HG03175 (cell line): Measurements from ENCODE around the gene PLOD2.

Experiments used
- ATAC-seq: cut with Tn5 transposase; IDR thresholded peaks from one replicate; pipeline ENCODE4 v1.9.1; 2021; ENCODE audit warnings: mild to moderate bottlenecking, moderate library complexity; ENCODE audit not compliant: unreplicated experiment

The PLOD2 gene

DNA sequence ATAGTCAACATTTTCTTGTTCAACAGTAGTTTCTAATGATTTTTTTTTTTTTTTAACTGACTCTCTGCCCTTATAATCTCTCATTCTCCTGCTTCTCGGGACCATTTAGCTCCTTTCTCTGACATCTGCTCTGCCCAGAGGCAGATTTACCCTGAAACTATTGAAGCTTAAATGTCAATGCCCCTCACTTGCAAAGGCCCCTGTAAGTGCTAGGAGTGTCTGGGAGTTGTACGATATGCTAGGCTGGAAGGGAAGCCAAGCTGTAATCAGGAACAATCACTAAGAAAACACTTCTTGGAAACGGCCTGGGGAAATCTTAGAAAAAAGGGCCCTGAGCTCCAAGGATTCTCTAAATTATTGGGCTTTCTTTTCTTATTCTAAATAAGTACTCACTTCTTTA is 5.8 kb upstream of the PLOD2 start:
- no peak for ATAC-seq

GRCh38 chr3:146166415-146166821 is 5.4 kb upstream of the PLOD2 start:
- no peak for ATAC-seq

GRCh38 chr3:146165877-146166276 is 4.9 kb upstream of the PLOD2 start:
- ATAC-seq, result no peak

- no peak for ATAC-seq
Observed at GRCh38 chr3:146164971-146165769, 4.2 kb upstream of the PLOD2 start.

DNA sequence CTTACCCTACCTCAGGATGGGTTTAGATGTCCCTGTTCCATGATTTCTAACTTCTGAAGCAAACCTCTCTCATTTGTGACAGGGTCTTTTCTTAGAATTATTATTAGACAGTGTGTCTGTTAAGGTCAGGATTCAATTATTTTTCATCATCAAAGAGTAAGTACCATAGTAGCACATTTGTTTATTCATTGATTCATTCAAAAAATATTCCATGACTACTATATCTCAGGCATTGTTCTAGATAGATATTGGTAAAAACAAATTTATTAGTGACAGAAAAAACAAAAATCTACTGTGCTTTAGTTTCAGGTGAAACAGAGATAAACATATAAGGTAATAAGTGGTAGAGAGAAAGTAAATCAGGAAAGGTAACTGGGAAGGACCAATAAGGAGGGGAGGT is 3.5 kb upstream of the PLOD2 start:
- no peak for ATAC-seq

DNA sequence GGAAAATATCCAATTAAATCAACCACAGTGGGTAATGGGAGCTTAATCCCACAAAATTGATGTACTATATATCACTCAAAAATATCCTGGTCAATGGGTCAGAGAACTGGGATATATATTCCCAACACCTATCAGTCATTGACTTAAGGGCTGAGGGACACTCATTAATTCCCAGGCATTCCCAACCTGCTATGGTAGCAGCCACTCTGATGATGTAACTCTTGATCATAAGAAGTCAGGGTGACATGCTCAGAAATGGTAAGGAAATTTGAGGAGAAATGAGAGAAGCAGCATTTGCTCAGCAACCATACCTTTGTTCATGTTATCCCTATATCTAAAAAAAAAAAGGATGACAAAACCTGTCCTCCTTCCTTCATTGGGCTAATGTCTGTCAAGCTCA is 3.1 kb upstream of the PLOD2 start:
- ATAC-seq, result no peak

DNA sequence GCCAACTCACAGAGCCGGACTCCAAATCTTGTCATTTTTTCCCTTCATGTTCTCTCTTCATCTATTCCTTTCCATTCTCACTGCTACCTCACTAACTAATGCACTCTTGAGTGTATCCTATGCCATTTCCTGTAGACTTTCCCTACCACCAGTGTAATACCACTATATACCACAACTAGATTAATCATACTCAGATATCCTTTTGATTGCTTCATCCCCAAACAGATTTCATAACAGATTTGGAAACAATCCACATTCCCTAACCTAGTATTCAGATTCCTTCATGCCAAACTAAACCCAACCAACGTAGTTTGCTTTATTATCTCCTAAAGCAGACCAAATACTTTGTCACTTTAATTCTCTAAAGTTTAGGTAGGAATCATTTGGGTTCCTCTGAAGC is 2.6 kb upstream of the PLOD2 start:
- ATAC-seq, result no peak

- ATAC-seq, result no peak
Observed at GRCh38 chr3:146162561-146162960, 1.6 kb upstream of the PLOD2 start.

- ATAC-seq, result no peak
Observed at GRCh38 chr3:146161663-146162002, 649 bp upstream of the PLOD2 start.

- ATAC-seq, result peak; percentile 20
Observed at GRCh38 chr3:146160321-146160963, 542 bp downstream of the PLOD2 start.

DNA sequence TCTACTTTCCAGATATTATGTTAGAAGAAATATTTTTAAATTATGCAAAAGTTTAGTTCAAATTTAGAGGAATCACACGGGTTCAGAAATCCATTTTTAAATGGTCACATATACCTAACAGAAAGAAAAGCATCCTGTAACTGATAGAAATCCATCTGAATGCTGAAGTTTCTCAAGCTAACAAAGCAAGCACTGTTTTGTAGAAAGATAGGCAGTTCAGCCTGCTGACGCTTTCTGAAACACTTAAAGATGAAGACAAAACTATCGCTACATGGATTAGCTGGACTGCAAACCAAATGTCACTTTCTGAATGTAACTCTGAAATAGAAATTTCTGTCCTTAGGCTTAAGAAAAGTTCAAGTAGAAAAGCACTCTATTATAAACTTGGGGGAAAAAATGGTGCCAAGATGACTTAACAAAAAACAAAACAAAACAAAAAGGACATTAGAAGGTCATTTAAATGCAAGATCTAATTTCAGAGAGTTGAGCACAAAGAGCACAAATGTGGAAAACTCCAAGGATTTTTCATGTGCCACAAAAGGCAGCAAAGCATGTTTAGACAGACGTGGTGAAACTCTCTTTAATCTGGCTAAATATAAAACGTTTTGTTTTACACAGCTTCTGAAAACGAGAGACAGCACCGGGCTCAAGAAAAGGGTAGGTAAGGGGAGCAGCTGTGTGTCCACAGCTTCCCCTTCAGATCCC is 1.2 kb downstream of the PLOD2 start:
- no peak for ATAC-seq

DNA sequence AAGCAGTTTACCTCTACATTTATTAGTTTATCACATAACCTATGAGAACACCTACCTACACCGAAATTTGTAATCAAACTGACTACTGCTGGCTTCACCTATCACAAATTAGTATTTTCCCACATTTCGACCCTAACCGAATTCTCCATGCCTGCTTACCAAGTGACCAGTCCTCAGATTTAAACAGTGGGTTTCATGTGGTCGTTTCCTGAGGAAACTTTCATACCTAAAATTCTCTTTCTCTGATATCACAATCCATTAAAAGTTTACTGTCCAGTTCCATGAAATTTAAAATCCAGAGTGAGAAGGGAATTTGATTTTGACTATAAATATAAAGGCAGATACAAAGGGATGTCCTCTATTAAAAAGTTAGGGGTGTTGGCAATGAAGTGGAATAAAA is 1.9 kb downstream of the PLOD2 start:
- no peak for ATAC-seq

DNA sequence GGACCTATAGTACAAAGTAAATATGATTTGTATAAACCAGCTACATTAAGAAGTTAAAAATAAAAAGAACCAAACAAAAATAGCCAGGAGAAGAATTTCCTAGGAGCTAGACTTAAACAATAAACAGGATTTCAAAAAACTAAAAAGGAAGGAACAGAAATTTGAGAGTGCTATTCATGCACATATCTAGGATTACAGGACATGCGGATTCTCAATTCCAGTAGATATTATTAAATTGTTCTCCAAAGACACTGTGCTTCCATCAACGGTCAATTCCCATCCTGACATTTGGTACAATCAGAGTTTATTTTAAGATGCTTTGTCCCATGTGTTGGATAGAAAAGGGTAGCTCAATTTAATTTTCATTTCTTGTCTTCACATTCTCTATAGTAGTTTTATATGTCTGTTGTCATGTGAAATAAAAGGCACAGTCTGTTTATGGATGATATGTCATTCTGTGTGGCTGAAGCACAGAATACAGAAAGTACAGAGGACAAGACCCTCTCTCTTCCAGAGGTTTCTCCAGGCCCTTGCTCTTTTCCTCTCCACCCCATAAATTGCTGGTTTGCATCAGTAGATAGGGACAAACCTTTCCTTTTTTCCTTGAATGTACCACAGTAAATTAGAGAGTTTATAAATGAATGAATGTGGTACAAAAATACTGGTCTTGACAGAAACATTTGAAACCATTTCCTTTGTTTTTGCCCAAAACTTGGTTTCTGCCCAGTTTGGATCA is 3.5 kb downstream of the PLOD2 start:
- ATAC-seq, result no peak

GRCh38 chr3:146156666-146157314 is 4.2 kb downstream of the PLOD2 start:
- ATAC-seq, result no peak

DNA sequence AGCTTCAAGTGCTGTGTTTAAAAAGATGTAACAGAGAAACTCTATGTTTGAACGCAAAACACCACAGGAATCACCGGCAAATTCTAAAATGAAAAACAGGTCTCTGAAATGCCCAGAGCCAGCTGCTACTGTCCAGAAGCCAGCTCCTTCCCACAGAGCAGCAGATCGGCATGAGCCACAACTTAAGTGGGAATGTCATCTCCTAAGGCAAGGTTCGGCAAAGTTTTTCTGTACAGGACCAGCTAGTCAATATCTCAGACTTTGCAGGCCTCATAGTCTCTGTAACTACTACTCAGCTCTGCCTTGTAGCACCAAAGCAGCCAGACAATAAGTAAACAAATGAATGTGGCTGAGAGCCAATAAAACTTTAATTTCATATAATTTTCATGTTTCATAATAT is 4.9 kb downstream of the PLOD2 start:
- no peak for ATAC-seq

DNA sequence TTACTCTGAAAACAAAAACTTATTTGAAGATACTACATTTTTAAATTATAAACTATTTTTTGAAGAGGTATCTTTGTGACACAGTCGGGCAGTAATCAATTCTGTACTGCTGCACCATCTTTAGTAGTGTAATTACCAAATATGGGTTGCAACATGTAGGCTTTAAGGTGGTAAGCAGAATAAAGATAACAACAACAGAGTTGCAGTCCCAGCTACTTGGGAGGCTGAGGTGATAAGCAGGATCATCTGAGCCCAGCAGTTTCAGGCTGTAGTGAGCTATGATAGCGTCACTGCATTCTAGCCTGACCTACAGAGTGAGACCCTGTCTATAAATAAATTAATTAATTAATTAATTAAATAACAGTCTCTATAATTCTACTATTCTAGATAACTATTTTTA is 6.0 kb downstream of the PLOD2 start:
- ATAC-seq, result no peak

DNA sequence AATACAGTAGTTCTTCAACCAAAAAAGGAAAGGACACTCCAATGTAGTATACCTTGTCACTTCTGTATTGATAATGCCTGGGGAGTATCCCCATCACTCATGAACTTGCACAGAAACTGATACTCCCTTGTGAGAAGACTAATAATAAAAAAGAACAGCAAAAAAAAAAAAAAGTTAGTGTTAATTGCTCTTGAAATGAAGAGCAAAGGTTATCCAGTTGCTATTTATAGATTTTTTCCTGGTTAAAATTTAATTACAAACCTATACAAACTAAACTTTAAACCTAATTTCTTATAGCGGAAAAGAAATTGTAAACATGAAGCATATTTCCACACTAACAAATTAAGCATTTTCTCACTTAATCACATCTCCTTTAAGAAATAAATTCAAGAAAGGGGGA is 6.7 kb downstream of the PLOD2 start:
- no peak for ATAC-seq

- ATAC-seq, result no peak
Observed at GRCh38 chr3:146153429-146153828, 7.6 kb downstream of the PLOD2 start.

GRCh38 chr3:146152834-146153233 is 8.2 kb downstream of the PLOD2 start:
- ATAC-seq, result no peak

- no peak for ATAC-seq
Observed at GRCh38 chr3:146148468-146148931, 12.5 kb downstream of the PLOD2 start.

DNA sequence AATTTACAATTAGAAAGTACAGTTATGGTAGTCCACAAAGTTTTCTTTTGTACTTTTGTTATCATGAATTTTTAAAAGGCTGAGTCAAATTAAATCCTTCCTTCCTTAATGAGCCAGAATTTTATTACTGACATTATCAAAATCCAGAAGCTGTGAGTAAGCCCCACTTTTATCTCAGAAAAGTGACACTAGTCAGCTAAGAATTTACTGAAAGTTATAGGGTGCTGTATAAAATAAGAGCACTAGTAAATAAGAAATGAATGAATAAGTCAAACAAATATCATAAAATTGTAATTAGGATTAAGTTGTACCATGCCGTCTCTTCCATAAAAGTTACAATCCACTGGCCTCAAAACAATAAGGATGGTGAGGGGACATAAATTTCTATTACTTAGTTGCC is 15.3 kb downstream of the PLOD2 start:
- ATAC-seq, result no peak
